Type B pancreatic cell (in vitro differentiated cells): ENCODE data around the gene RARB. TPM values are rescaled to one million over a fixed set of nuclear protein-coding genes. Genes with fewer than 3 reads are reported as not detected.

Experiments
- DNase-seq: peaks from one replicate; pipeline ENCODE4 v3.0.0; 2021; ENCODE audit warnings: mixed read lengths; ENCODE audit not compliant: unreplicated experiment; ENCODE audit errors: extremely low spot score
- H3K27ac Mint-ChIP-seq: 2 replicates; pipeline ENCODE4 v1.8.0; 2021; ENCODE audit warnings: mild to moderate bottlenecking, mixed read lengths
- H3K27me3 Mint-ChIP-seq: 2 replicates; pipeline ENCODE4 v1.8.0; 2021; ENCODE audit warnings: mixed read lengths
- H3K36me3 Mint-ChIP-seq: 2 replicates; pipeline ENCODE4 v1.8.0; 2021; ENCODE audit warnings: mixed read lengths
- H3K4me1 Mint-ChIP-seq: one replicate; pipeline ENCODE4 v1.8.0; 2021; ENCODE audit warnings: mixed read lengths; ENCODE audit not compliant: unreplicated experiment
- H3K4me3 Mint-ChIP-seq: 2 replicates; pipeline ENCODE4 v1.8.0; 2021; ENCODE audit warnings: mild to moderate bottlenecking, mixed read lengths
- H3K9me3 Mint-ChIP-seq: 2 replicates; pipeline ENCODE4 v1.8.0; 2021; ENCODE audit warnings: mixed read lengths
- CTCF ChIP-seq: fragments of 200-600 bp; sonication (generic); conservative IDR thresholded peaks from 2 replicates; pipeline ENCODE4 v1.5.0; 2021; ENCODE audit warnings: antibody characterized with exemption, mild to moderate bottlenecking
- total RNA-seq: library from RNA; stranded (reverse); gene quantifications from 2 replicates; pipeline ENCODE4 v1.2.1, GENCODE V29; 2021; ENCODE audit warnings: low replicate concordance

RARB gene
- total RNA-seq, 1 donor from 2014 or later, result 28.2 TPM

- Mint-ChIP-seq H3K27ac (no peak overlapping the region), H3K4me1 (peaks cover 40% of the 10 kb centered on the region), H3K9me3 (no peaks in the 10 kb centered on the region), H3K27me3 (peaks cover 4% of the 10 kb centered on the region), H3K36me3 (peaks cover 43% of the 10 kb centered on the region), H3K4me3 (no peak overlapping the region)
- DNase-seq, result no peak
- no peak for TF ChIP-seq CTCF
Measured at GRCh38 chr3:25585361-25586166, 157.5 kb downstream of the RARB start.

- Mint-ChIP-seq H3K27ac (no peak overlapping the region), H3K27me3 (peaks cover 4% of the 10 kb centered on the region), H3K4me1 (peaks cover 40% of the 10 kb centered on the region), H3K9me3 (no peaks in the 10 kb centered on the region), H3K4me3 (no peak overlapping the region), H3K36me3 (peaks cover 42% of the 10 kb centered on the region)
- no peak for TF ChIP-seq CTCF
- no peak for DNase-seq
Measured at GRCh38 chr3:25586167-25586505, 158.1 kb downstream of the RARB start.

- no peak for TF ChIP-seq CTCF
- H3K36me3 Mint-ChIP-seq, result peaks cover 40% of the 10 kb centered on the region
- no peak overlapping the region for H3K4me3 Mint-ChIP-seq
- no peaks in the 10 kb centered on the region for H3K9me3 Mint-ChIP-seq
- H3K27me3 Mint-ChIP-seq, result peaks cover 4% of the 10 kb centered on the region
- DNase-seq, result no peak
- H3K4me1 Mint-ChIP-seq, result peaks cover 40% of the 10 kb centered on the region
- H3K27ac Mint-ChIP-seq, result no peak overlapping the region
Measured at GRCh38 chr3:25586553-25586952, 158.5 kb downstream of the RARB start.

GRCh38 chr3:25587094-25587493 is 159.0 kb downstream of the RARB start:
- no peak overlapping the region for H3K27ac Mint-ChIP-seq
- DNase-seq, result no peak
- H3K36me3 Mint-ChIP-seq, result peaks cover 36% of the 10 kb centered on the region
- peaks cover 4% of the 10 kb centered on the region for H3K27me3 Mint-ChIP-seq
- no peak overlapping the region for H3K4me3 Mint-ChIP-seq
- H3K9me3 Mint-ChIP-seq, result no peaks in the 10 kb centered on the region
- peak; percentile 23 for TF ChIP-seq CTCF
- H3K4me1 Mint-ChIP-seq, result peaks cover 35% of the 10 kb centered on the region

- Mint-ChIP-seq H3K27me3 (peaks cover 4% of the 10 kb centered on the region), H3K36me3 (peaks cover 33% of the 10 kb centered on the region), H3K9me3 (no peaks in the 10 kb centered on the region), H3K4me1 (peaks cover 35% of the 10 kb centered on the region), H3K27ac (no peak overlapping the region), H3K4me3 (no peak overlapping the region)
- no peak for TF ChIP-seq CTCF
- DNase-seq, result no peak
Measured at GRCh38 chr3:25587526-25587925, 159.5 kb downstream of the RARB start.
